ENCODE results near the gene ITGB3.
A peak's percentile ranks its signal among the peaks of the same experiment; 100 is the strongest.
"Not testable (repeated sequence)": the region's sequence is repeated elsewhere in the genome, so short reads cannot be mapped to it uniquely, and the experiment has no call there.

ITGB3 gene

GRCh38 chr17:47223460-47223859 lies 30.2 kb upstream of the ITGB3 start:
- no peak for DNase-seq

- DNase-seq: not testable (repeated sequence)
These were observed 29.6 kb upstream of the ITGB3 start for GRCh38 chr17:47224077-47224476.

- no peak for DNase-seq
These were observed 28.7 kb upstream of the ITGB3 start for GRCh38 chr17:47224966-47225365.

- DNase-seq: no peak
These were observed 28.2 kb upstream of the ITGB3 start for GRCh38 chr17:47225436-47225858.

- DNase-seq: no peak
These were observed 27.5 kb upstream of the ITGB3 start for GRCh38 chr17:47225911-47226688.

- DNase-seq: no peak
These were observed 25.8 kb upstream of the ITGB3 start for GRCh38 chr17:47227862-47228261.

- DNase-seq: peak; percentile 91
These were observed 23.8 kb upstream of the ITGB3 start for GRCh38 chr17:47229535-47230443.

- DNase-seq: no peak
These were observed 22.8 kb upstream of the ITGB3 start for GRCh38 chr17:47230864-47231263.

- DNase-seq: no peak
These were observed 22.3 kb upstream of the ITGB3 start for GRCh38 chr17:47231334-47231733.

GRCh38 chr17:47231866-47232265 lies 21.8 kb upstream of the ITGB3 start:
- no peak for DNase-seq

GRCh38 chr17:47232465-47232864 lies 21.2 kb upstream of the ITGB3 start:
- DNase-seq: no peak

- no peak for DNase-seq
These were observed 18.1 kb upstream of the ITGB3 start for GRCh38 chr17:47235506-47235905.

- DNase-seq: no peak
These were observed 17.7 kb upstream of the ITGB3 start for GRCh38 chr17:47235923-47236322.

- no peak for DNase-seq
These were observed 15.8 kb upstream of the ITGB3 start for GRCh38 chr17:47237841-47238240.

GRCh38 chr17:47238321-47239010 lies 15.2 kb upstream of the ITGB3 start:
- no peak for DNase-seq

- DNase-seq: no peak
These were observed 14.0 kb upstream of the ITGB3 start for GRCh38 chr17:47239619-47239966.

- DNase-seq: peak; percentile 67
These were observed 13.5 kb upstream of the ITGB3 start for GRCh38 chr17:47239967-47240651.

GRCh38 chr17:47240806-47241205 lies 12.8 kb upstream of the ITGB3 start:
- DNase-seq: no peak

GRCh38 chr17:47242648-47243047 lies 11.0 kb upstream of the ITGB3 start:
- no peak for DNase-seq

GRCh38 chr17:47243737-47244598 lies 9.7 kb upstream of the ITGB3 start:
- no peak for DNase-seq

GRCh38 chr17:47244697-47245096 lies 8.9 kb upstream of the ITGB3 start:
- DNase-seq: no peak

- DNase-seq: no peak
These were observed 7.5 kb upstream of the ITGB3 start for GRCh38 chr17:47246120-47246519.
